Spleen (tissue), 7 donors: ENCODE measurements around the gene TSPAN9.

Experiments
- POLR2A ChIP-seq, 3 donors: fragments of 450-650 bp; IDR thresholded peaks; one replicate each; pipeline ENCODE4 v1.5.1; 2017; ENCODE audit warnings: antibody characterized with exemption in 3 of 3, mild to moderate bottlenecking in 1 of 3
- POLR2AphosphoS5 ChIP-seq, 3 donors: sonication (generic); formaldehyde crosslinking; IDR thresholded peaks; one replicate each; pipeline ENCODE4 v1.5.1; 2017; ENCODE audit warnings: antibody characterized with exemption in 3 of 3
- TF ChIP-seq, protein P1 (sequence below), 11 experiments: fragments of 200-600 bp in 7 of 11; fragments of 450-650 bp in 4 of 11; sonication (generic) in 4 of 11; IDR thresholded peaks in 8 of 11; conservative IDR thresholded peaks in 3 of 11; 1 replicate in 7 of 11; 2 replicates in 4 of 11; pipeline versions ENCODE4 v1.4.0 to v1.8.0; 2016 to 2021; ENCODE audit warnings: antibody characterized with exemption in 11 of 11, inconsistent platforms in 4 of 11, mild to moderate bottlenecking in 1 of 11
- donor health status: DM: no; HTN: no; CAD: no; lungs with moderate emphysema.
- donor health status: DM: no; HTN: no; CAD: no.
- donor health status: DM: no; HTN: no; CAD: no.

DNA sequence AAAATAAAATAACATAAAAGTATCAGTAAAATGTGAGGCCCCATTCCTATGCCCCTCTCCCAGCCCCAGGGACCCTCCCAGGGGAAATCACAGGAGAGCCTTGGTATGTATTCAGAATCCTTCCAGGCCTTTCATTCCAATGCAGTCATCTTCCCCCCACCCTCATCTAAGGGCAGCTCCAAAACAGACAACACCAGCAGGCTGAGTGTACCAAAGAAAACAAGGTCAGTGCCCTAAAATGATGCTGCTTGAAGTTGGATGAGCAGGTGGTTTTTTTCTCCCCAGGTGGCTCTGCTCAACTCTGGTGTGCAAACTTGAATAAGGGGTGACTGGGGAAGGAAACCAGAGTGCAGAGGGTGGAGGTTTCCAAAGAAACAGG lies 56.2 kb downstream of the TSPAN9 start:
- no peak for TF ChIP-seq POLR2A (IDR thresholded peaks at IDR 0.05)
- TF ChIP-seq, protein P1, sequence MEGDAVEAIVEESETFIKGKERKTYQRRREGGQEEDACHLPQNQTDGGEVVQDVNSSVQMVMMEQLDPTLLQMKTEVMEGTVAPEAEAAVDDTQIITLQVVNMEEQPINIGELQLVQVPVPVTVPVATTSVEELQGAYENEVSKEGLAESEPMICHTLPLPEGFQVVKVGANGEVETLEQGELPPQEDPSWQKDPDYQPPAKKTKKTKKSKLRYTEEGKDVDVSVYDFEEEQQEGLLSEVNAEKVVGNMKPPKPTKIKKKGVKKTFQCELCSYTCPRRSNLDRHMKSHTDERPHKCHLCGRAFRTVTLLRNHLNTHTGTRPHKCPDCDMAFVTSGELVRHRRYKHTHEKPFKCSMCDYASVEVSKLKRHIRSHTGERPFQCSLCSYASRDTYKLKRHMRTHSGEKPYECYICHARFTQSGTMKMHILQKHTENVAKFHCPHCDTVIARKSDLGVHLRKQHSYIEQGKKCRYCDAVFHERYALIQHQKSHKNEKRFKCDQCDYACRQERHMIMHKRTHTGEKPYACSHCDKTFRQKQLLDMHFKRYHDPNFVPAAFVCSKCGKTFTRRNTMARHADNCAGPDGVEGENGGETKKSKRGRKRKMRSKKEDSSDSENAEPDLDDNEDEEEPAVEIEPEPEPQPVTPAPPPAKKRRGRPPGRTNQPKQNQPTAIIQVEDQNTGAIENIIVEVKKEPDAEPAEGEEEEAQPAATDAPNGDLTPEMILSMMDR (IDR thresholded peaks at IDR 0.05 in 8 of 11, conservative IDR thresholded peaks at IDR 0.05 in 3 of 11), result no peak
- no peak for TF ChIP-seq POLR2AphosphoS5 (IDR thresholded peaks at IDR 0.05)
